HEK293 (cell line): Measurements from ENCODE around the gene LRRC23.
A peak's percentile ranks its signal among the peaks of the same experiment; 100 is the strongest.

Experiments
- AEBP2 ChIP-seq: fragments of 450-650 bp; formaldehyde crosslinking; IDR thresholded peaks from 2 replicates; pipeline ENCODE4 v1.5.1; 2016; ENCODE audit warnings: missing biosample characterization, missing genetic modification characterization, borderline replicate concordance
- KLF9 ChIP-seq: fragments of 450-650 bp; formaldehyde crosslinking; IDR thresholded peaks from 2 replicates; pipeline ENCODE4 v1.5.1; 2016; ENCODE audit warnings: missing biosample characterization, missing genetic modification characterization, low read depth
- PRDM1 ChIP-seq: fragments of 450-650 bp; formaldehyde crosslinking; IDR thresholded peaks from 2 replicates; pipeline ENCODE4; 2016; ENCODE audit warnings: missing biosample characterization, missing genetic modification characterization
- PRDM2 ChIP-seq: fragments of 450-650 bp; formaldehyde crosslinking; IDR thresholded peaks from 2 replicates; pipeline ENCODE4 v1.5.1; 2016; ENCODE audit warnings: missing biosample characterization, missing genetic modification characterization, borderline replicate concordance
- TRIM28 ChIP-seq: IDR thresholded peaks from 2 replicates; pipeline ENCODE4 v1.6.1; 2011; ENCODE audit warnings: low read length, control low read depth, borderline replicate concordance
- YY1 ChIP-seq: fragments of 450-650 bp; formaldehyde crosslinking; IDR thresholded peaks from 2 replicates; pipeline ENCODE4 v1.5.1; 2018; ENCODE audit warnings: missing biosample characterization, missing genetic modification characterization
- ZBTB17 ChIP-seq: fragments of 450-650 bp; formaldehyde crosslinking; IDR thresholded peaks from 2 replicates; pipeline ENCODE4 v1.5.1; 2016; ENCODE audit warnings: missing biosample characterization, missing genetic modification characterization
- ZBTB49 ChIP-seq: fragments of 450-650 bp; formaldehyde crosslinking; IDR thresholded peaks from 2 replicates; pipeline ENCODE4 v1.5.1; 2016; ENCODE audit warnings: missing biosample characterization, missing genetic modification characterization, low read depth
- ZBTB6 ChIP-seq: fragments of 450-650 bp; formaldehyde crosslinking; IDR thresholded peaks from 2 replicates; pipeline ENCODE4 v1.5.1; 2017; ENCODE audit warnings: missing biosample characterization, missing genetic modification characterization
- ZFHX2 ChIP-seq: fragments of 450-650 bp; formaldehyde crosslinking; conservative IDR thresholded peaks from 2 replicates; pipeline ENCODE4 v1.5.1; 2016; ENCODE audit warnings: missing biosample characterization, missing genetic modification characterization
- ZFP3 ChIP-seq: fragments of 450-650 bp; formaldehyde crosslinking; IDR thresholded peaks from 2 replicates; pipeline ENCODE4 v1.5.1; 2016; ENCODE audit warnings: low read depth, missing biosample characterization, missing genetic modification characterization
- ZNF112 ChIP-seq: fragments of 450-650 bp; formaldehyde crosslinking; IDR thresholded peaks from 2 replicates; pipeline ENCODE4 v1.5.0; 2017; ENCODE audit warnings: missing biosample characterization, missing genetic modification characterization
- ZNF140 ChIP-seq: fragments of 450-650 bp; formaldehyde crosslinking; IDR thresholded peaks from 2 replicates; pipeline ENCODE4 v1.5.1; 2016; ENCODE audit warnings: missing biosample characterization, missing genetic modification characterization
- ZNF174 ChIP-seq: fragments of 450-650 bp; formaldehyde crosslinking; IDR thresholded peaks from 2 replicates; pipeline ENCODE4 v1.5.0; 2017; ENCODE audit warnings: missing biosample characterization, mild to moderate bottlenecking, missing genetic modification characterization
- ZNF416 ChIP-seq: fragments of 450-650 bp; formaldehyde crosslinking; IDR thresholded peaks from 2 replicates; pipeline ENCODE4 v1.5.1; 2016; ENCODE audit warnings: missing biosample characterization, missing genetic modification characterization
- ZNF449 ChIP-seq: fragments of 450-650 bp; formaldehyde crosslinking; IDR thresholded peaks from 2 replicates; pipeline ENCODE4 v1.5.1; 2017; ENCODE audit warnings: missing biosample characterization, mild to moderate bottlenecking, missing genetic modification characterization, moderate library complexity
- ZNF488 ChIP-seq: fragments of 450-650 bp; formaldehyde crosslinking; IDR thresholded peaks from 2 replicates; pipeline ENCODE4 v1.5.1; 2016; ENCODE audit warnings: missing biosample characterization, missing genetic modification characterization
- ZNF549 ChIP-seq: fragments of 450-650 bp; IDR thresholded peaks from 2 replicates; pipeline ENCODE4 v1.5.1; 2018; ENCODE audit warnings: missing biosample characterization, missing genetic modification characterization, mild to moderate bottlenecking, inconsistent platforms, moderate library complexity
- ZNF555 ChIP-seq: fragments of 450-650 bp; formaldehyde crosslinking; conservative IDR thresholded peaks from 2 replicates; pipeline ENCODE4 v1.5.1; 2017; ENCODE audit warnings: missing biosample characterization, mild to moderate bottlenecking, missing genetic modification characterization, inconsistent platforms
- ZNF600 ChIP-seq: fragments of 450-650 bp; formaldehyde crosslinking; IDR thresholded peaks from 2 replicates; pipeline ENCODE4 v1.5.1; 2016; ENCODE audit warnings: missing biosample characterization, missing genetic modification characterization
- ZNF624 ChIP-seq: fragments of 450-650 bp; formaldehyde crosslinking; IDR thresholded peaks from 2 replicates; pipeline ENCODE4 v1.5.1; 2017; ENCODE audit warnings: missing biosample characterization, missing genetic modification characterization
- ZNF837 ChIP-seq: fragments of 450-650 bp; formaldehyde crosslinking; IDR thresholded peaks from 2 replicates; pipeline ENCODE4 v1.5.1; 2016; ENCODE audit warnings: missing biosample characterization, missing genetic modification characterization
- ZSCAN18 ChIP-seq: fragments of 450-650 bp; formaldehyde crosslinking; IDR thresholded peaks from 2 replicates; pipeline ENCODE4 v1.5.1; 2016; ENCODE audit warnings: missing biosample characterization, missing genetic modification characterization
- ZSCAN23 ChIP-seq: fragments of 450-650 bp; formaldehyde crosslinking; IDR thresholded peaks from 2 replicates; pipeline ENCODE4 v1.5.1; 2016; ENCODE audit warnings: missing biosample characterization, missing genetic modification characterization

The LRRC23 gene

GRCh38 chr12:6937481-6938352 is 33.1 kb downstream of the LRRC23 start (continued):
- TF ChIP-seq ZNF449 (tag by site-specific recombination) (0 out of 2 replicates have a peak, but pooled peaks have one; percentile 10), ZNF555 (tag by site-specific recombination) (no peak), ZNF549 (tag by site-specific recombination) (no peak), ZBTB49 (tag by site-specific recombination) (no peak), ZNF624 (no peak), ZNF140 (tag by site-specific recombination) (no peak), ZBTB17 (tag by site-specific recombination) (peak; percentile 97), ZSCAN23 (tag by site-specific recombination) (0 out of 2 replicates have a peak, but pooled peaks have one; percentile 17), ZNF416 (tag by site-specific recombination) (no peak), ZFP3 (no peak), ZNF488 (tag by site-specific recombination) (no peak), ZSCAN18 (tag by site-specific recombination) (no peak), ZNF112 (no peak), ZNF600 (tag by site-specific recombination) (peak; percentile 99), ZFHX2 (tag by site-specific recombination) (peak; percentile 96), AEBP2 (tag by site-specific recombination) (no peak), PRDM2 (no peak), YY1 (tag by site-specific recombination) (0 out of 2 replicates have a peak, but pooled peaks have one; percentile 26), TRIM28 (peak; percentile 91), ZNF837 (tag by site-specific recombination) (peak; percentile 98), ZNF174 (tag by site-specific recombination) (no peak), ZBTB6 (tag by site-specific recombination) (no peak; the same call in none of the 2 replicates), KLF9 (tag by site-specific recombination) (peak; percentile 97), PRDM1 (tag by site-specific recombination) (peak; percentile 19; the same call in 1 of the 2 replicates)
